Measurements from ENCODE around the gene RIC3.

DNA sequence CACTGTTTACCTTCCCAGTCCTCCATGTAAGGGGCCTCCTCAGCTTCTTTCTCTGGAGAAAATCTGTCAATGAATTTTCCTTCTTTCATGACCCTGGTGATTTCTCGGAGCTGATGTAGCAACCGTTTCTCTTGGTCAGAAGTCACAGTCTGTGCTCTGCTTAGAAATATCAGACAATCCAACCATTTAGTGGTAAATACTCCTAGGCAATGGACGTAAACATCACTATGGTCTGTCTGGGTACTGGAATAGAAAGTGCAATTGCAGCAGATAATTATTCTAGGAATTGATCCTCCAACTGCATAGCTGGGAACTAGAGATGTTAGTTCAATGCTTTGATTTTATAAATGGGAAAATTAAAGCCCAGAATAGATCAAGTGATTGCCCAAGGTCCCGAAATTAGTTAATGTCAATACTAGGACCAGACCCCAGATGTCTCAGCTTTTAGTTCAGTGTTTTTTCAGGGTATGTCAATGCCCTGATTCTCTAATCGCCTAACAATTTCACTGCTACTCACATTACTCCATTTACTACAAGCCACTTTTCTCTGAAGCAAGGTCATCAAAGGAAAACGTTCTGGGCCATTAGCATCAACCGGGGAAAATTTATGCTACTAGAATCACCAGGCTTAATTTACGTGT is 42.1 kb downstream of the RIC3 start:
- TF ChIP-seq CTCF (IDR thresholded peaks at IDR 0.05; ENCODE audit: insufficient read depth, low read length, poor library complexity, severe bottlenecking) (no peak), EZH2phosphoT487 (conservative IDR thresholded peaks at IDR 0.05; ENCODE audit: low read length) (no peak)
